Activated effector memory CD4-positive, alpha-beta T cell treated with Interleukin-2 at 50 U/mL for 16 hours (primary cell): ENCODE data around the gene PLA2G4A.

ENCODE experiments used
- DNase-seq: peaks from one replicate; pipeline ENCODE4 v3.0.0-alpha.2; 2020

PLA2G4A gene

DNA sequence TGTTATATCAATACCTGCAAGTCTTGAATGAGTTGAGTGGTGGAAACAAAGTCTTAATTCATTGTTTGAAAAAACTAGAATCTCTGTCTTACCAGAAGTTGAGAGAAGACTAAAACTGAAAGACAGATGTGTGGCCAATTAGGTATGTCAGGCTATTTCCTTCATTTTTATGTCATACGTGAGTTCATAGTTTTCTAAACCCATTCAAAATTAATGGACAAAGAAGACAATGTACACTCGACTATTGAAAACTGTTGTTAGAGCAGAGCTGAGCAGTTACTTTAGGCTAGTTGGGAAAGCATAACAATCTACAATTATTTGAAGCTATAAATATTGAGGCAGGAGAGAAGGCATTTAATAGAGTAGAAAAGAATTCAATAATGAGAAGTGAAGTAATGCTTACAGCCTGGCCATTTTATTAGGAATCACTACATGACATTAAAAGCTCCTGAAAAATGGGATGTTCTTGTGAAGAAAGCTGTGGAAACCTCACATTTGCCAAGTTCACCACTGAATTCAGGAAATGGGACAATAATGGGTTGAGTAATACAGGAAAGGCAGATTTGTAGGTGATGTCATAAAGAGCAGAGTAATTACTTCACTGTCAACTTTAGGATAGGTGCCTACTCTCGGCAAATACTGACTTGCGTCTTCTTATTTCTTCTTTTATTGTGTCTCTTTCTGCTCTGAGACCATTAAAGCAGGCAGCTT, 204.4 kb downstream of the PLA2G4A start:
- no peak for DNase-seq

DNA sequence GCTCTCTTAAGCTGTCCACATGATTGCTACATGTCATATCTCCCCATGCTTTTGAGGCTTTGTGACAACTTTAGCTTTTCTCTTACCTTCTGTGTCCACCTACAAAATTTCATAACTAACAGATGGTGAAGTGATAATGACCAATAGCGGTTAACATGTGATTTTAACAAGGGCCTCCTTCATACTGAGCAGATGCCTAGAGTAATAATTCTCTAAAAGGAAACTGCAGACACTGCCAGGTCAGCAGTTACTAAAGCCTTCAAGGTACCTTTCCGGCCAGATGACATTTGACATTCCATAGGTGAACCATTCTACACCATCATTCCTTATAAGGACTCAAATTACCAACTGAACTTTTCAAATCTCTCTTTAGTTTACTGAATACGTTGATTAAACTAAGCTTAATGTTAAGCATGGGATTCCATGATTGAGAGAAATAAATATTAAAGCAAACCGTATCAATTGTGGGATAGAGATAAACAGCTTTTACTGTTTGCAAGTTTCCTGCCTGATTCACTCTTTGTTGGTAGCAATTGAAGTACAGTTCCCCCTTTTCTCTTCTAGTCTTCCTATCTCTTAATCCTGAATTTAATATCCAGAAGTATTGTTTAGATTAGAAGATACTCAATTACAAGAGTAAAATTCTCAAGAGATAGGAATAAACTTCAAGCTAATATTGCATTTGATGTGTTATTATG, 205.1 kb downstream of the PLA2G4A start:
- DNase-seq = no peak

DNA sequence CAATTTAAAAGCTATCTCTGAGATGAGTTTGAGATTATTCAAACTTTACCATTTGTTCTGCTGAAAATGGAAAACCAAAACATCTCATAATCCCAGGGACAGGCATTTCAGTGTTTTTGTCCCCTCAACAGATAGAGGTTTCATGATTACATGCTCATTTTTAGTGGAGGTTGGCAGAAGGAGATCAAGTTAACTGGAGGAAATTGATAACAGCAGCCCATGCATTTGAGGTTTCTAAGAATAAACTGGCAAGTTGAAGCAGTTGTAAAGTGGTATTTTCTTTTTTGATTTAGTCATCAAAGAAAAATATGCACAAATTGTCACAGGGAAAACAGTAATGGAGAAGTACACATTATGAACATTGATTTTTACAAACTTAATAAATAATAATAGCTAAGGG, 205.8 kb downstream of the PLA2G4A start:
- DNase-seq = no peak

DNA sequence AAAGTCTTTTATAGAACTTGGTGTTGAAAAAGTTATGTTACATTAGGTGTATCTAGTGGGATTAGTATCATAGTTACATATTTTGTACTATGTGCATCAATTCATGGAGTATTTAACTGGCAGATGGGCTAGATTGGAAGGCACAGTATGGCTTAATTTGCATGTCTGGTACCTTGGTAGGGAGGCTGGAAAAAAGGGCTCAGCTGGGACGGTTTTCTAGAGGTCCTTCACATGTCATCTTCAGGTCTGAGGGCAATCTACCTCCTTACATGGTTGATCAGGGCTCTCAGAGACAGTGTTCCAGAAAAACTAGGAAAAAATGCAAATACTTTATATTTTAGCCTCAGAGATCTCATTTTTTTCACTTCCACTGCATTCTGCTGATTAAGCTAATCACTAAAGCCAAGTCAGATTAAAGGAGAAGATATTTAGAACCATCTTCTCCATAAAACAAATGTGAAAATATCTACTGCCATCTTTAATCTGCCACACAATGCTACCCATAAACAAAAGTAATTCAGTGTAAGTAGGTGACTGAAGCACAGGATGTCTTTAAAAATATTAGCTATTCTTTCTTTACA, 209.3 kb downstream of the PLA2G4A start:
- no peak for DNase-seq
